Erythroblast (primary cell): ENCODE results near the gene FBL.
"Not testable (repeated sequence)": the region's sequence is repeated elsewhere in the genome, so short reads cannot be mapped to it uniquely, and the experiment has no call there.

Source experiments
- DNase-seq, 2 experiments: peaks; one replicate each; lab custom pipeline; 2025; lab: John Stamatoyannopoulos, UW
- GATA1 ChIP-seq: IDR thresholded peaks from 2 replicates; pipeline ENCODE4 v1.6.1; 2011; ENCODE audit warnings: low read depth, mild to moderate bottlenecking, control low read depth, low read length, moderate library complexity
- POLR2A ChIP-seq: IDR thresholded peaks from 2 replicates; pipeline ENCODE4 v1.6.1; 2011; ENCODE audit warnings: mild to moderate bottlenecking, low read length

The FBL gene

DNA sequence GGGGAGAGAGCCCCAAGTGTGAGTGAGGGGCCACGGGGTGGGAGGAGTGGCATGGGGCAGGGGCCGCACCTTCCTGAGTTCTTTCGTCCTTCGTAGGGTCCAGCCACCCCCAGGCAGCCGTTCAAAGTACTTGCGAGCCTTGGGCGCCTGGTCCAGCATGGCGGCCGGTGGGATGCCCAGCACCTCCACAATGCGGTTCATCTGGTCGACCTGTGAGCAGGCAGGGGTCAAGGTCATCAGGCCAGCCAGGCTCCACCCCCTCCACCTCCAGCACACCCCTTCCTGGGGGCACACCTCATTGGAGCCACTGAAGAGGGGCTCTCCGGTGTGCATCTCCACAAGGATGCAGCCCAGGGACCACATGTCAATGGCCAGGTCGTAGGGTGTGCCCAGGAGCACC is 19.0 kb downstream of the FBL start:
- DNase-seq, result no peak
- TF ChIP-seq GATA1, result no peak
- no peak for TF ChIP-seq POLR2A

DNA sequence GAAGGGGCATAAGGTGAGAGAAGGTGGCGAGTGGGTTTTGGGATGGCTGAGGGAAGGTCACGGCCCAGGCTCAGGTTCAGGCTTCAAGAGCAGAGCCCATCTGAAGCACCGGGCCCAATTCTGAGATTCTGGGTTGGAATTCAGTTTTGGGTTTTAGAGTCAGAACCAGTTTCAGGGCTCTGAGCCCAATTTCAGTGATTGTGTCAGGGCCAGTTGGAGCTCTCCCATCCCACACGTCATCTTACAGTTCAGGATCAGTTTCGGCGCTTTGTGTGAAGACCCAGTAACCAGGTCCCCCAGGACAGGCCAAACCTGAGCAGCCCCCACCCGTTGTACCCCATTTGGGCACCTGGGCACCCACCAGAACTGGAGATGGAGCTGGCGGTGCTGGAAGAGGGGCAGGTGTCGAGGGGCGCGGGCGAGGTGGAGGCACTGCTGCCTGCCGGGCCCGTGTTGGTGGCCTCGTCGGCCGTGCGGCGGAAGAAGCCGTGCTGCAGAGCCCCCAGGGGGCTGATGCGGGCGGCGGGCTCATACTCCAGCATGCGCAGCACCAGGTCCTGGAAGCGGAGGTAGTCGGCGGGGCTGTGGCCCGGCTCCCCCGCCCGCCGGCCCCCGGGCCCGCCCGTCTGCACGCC is 19.8 kb downstream of the FBL start:
- TF ChIP-seq POLR2A (no peak), GATA1 (no peak)

DNA sequence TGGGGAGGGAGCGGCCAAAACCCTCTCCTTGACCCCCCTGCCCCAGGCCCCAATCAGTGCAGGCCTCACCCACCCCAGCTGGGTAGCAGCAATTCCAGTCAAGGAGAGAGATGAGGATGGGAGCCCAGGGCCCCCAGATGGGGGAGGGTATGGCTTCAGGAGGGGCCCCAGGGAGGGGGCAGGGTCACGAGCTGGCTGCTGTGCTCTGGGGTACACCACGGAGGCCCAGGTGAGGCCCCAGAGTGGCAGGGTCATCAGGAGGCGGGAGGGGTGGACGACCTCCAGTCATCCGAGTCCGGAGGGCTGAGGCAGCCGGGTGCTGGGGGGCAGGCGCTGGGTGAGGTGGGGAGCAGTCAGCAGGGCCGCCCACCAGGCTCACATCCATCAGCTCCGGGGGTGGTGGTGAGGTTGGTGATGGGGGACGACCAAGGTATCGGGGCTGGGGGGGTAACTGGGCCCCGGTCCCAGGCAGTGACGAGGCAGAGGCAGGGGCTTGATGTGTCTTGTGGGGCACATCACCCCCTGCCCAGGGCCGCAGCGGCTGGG is 20.6 kb downstream of the FBL start:
- no peak for DNase-seq
- no peak for TF ChIP-seq GATA1

More for the DNA sequence above, 19.8 kb downstream of the FBL start:
- no peak for DNase-seq

DNA sequence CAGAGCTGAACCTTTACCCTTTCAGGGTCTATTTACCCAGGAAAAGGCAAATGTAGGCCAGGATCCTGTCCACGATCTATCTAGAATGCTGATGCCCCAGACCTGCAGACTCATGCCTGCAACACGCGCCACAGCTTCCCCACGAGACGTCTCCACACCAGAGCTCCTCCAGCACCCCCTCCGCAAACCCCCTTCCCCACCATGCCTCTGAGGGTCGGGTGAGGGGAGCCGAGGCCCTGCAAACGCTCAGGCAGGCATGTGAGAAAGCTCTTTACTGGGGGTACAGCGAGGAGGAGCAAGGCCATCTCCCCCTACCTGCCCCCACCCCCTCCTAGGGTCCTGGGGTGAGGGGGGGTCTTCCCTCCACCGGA is 21.1 kb downstream of the FBL start:
- TF ChIP-seq GATA1, result no peak
- TF ChIP-seq POLR2A, result no peak

DNA sequence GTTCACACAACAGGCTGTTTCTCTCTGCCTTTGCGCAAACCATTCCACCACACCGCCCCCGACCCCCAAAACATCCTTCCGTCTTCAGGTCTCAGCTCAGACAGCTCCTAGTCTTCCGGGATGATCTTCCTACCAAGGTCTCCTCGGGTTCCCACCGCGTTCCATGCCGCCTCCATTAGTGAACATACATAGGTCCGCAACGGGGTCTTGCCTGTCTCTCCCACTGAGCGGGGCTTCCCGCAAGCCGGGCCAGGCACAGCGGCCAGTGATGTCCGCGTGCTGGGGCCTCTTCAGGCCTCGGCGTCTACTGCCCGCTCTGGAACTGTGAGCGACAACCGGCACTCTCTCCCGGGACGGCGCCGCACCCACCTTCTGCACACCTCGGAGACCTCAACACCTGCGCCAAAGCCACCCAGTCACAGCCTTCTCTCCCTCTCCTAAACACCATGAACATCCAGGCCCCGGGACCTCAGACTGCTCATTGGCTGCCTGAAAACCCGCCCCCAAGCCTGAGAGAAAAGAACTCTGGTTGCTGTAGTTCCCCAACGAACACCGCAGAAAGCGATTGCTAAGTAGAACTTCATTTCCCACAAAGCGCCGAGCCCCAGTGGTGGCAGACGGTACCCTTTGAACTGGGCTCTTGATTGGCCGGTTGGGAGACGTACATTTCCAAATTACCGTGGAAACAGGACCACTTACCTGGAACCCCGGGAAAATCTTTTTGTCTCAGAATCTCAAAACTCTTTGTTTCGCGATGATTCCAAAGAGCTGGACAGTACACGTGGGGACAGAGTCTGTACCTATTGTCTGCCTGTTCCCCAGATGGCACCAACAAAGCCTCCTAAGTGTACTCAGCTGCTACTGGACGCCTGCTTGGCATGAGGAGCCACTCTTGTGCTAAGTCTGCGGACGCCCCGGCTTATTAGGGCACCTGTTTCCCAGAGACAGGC is 21.8 kb downstream of the FBL start:
- peak; percentile 85 for DNase-seq
- TF ChIP-seq GATA1 (no peak), POLR2A (peak; percentile 82)

More for the DNA sequence above, 21.1 kb downstream of the FBL start:
- no peak for DNase-seq

DNA sequence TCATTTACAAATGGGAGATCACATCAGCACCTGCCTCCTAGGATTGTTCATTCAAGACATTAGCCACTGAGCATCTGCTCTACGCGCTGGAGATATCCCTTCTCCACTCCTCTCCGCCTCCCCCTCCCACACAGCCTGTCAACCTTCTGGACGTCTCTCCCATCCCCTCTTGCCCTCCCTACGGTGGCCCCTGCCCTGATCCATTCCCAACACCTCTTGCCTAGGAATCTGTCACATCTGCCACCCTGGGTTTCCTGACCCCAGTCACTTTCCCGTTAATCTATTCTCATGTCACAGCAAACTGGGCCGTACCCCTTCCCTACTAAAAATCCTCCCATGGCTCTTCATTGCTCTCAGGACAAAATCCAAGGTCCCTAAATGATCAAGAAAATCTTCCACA is 22.5 kb downstream of the FBL start:
- TF ChIP-seq GATA1 (no peak), POLR2A (no peak)
- no peak for DNase-seq

DNA sequence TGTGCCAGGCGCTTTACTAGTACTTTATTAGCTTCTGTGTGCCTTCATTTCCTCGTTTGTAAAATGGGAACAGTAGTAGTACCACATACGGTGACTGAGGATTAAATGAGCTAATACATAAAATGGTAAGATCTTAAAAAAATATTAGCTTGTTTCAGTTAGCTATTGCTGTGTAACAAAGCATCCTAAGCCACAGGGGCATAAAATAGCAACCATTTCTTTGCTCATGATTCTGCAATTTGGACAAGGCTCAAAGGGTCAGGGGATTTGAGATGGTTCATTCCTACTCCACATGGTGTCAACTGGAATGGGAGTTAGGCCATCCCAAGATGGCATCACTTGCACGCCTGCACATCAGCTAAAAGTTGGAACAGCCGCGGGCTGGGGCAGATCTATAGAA is 25.5 kb downstream of the FBL start:
- TF ChIP-seq GATA1, result no peak
- TF ChIP-seq POLR2A, result no peak
- DNase-seq, result no peak

DNA sequence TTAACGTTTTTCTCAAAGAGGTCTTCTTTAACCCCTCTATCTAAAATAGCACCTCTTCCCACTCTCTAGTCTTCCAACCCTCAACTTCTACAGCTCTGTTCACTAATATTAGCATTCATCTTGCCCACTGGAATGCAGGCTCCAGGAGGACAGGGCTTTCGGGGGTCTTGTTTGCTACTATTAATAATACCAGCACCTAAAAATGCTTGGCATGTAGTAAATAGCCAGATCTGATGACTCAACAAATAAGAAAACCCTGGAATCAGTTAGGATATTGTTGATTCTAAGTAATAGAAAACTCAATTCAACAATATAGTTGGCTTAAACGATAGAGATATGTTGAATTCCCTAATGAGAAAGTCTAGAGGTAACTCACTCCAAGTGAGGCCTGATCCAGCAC is 26.4 kb downstream of the FBL start:
- TF ChIP-seq POLR2A (no peak), GATA1 (no peak)
- no peak for DNase-seq

DNA sequence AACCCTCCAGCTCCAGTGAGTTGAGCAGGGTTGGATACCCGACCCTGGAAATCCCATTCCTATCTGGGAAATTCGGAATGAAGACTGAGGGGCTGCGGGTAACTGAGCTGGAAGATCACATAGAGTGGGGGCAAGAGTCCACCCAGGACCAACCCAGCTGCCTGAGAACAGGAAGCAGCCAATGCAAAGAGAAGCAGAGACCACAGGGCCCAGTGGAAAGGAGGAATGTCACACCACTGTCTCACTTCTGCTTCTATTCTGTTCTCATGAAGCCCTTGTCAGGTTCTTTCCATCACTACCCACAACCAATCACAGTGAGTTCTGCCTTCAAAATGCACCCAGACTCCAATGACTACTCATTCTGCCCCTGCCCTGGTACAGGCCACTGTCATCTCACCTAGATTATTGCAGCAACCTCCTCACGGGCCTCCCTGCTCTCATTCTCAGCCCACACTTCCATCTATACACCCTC is 27.5 kb downstream of the FBL start:
- TF ChIP-seq POLR2A (no peak), GATA1 (no peak)
- no peak for DNase-seq

DNA sequence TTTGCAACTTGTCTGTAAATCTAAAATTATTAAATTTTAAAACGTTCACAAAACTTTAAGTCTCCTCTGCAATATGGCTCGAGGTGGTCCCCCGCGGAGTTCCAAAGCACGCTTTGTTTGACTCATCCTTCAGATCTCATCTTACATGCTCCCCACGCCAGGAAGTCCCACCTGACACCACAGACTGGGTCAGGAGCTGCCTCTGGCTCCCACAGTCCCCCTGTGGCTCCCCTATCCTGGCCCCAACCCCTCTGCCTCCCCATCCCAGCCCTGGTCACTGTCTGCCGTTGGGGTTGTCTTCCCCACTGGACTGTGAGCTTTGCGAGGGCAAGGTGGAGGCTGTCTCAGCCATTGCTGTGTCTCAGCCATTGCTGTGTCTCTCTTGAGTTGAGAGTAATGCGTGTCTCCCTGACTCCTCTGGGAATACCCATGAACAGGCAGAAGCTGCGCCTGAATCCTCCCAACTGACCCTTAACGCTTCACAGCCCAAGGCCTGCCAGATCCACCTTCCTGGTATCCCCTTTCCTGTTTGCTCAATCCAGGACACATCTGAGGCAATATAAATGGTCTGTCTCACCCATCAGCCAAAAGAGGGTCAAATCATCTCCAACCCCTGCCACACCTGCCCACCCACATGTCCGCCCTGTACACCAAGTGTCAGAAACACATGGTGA is 28.2 kb downstream of the FBL start:
- no peak for TF ChIP-seq GATA1
- TF ChIP-seq POLR2A, result no peak
- DNase-seq, result no peak

DNA sequence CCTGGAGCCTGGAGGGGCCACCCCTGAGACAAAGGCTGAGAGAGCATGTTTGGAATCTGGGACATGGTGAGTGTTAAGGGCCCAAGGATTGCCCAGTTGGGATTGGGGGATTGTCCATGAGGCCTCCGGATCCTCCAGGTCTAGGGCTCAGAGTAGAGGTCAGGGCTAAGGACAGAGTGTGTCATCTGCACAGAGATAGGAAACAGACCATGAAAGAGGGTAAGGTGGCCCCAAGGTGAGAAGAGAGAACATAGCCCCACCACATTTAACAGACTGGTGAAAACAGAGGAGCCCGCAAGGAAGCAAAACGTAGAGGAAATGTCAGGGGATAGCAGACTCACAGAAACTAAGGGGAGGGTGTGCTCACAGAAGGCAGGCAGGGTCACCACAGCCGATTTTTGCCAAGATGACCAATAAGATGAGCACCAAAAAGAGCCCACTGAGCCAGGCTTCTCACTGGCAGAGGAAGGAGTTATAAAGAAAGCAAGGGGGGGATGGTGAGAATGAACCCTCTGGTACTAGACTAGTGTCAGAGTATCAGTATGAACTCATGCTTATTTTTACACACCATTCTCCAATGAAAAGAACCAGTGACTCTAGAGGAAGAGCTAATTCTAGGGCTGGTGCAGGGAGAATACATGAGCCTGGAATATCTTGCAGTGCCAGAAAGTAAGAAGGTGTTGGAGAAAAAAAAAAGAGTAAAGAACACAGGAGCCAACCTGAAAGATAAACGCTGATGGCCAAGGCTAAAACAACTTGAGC is 29.7 kb downstream of the FBL start:
- no peak for DNase-seq
- TF ChIP-seq GATA1, result no peak

DNA sequence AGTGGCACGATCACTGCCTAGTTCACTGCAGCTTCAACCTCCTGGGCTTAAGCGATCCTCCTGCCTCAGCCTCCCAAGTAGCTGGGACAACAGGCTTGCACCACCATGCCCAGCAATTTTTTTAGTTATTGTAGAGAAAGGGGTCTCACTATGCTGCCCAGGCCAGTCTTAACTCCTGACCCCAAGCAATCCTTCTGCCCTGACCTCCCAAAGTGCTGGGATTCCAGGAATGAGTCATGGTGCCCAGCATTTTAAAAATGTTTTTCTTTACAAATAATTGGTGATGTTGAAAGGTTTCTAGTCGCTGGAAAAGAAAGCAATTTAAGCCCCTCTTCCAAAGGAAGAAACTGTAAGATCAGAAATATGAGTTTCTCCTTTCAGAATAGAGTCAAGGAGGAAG is 31.6 kb downstream of the FBL start:
- DNase-seq, result no peak
- TF ChIP-seq POLR2A (no peak), GATA1 (no peak)

DNA sequence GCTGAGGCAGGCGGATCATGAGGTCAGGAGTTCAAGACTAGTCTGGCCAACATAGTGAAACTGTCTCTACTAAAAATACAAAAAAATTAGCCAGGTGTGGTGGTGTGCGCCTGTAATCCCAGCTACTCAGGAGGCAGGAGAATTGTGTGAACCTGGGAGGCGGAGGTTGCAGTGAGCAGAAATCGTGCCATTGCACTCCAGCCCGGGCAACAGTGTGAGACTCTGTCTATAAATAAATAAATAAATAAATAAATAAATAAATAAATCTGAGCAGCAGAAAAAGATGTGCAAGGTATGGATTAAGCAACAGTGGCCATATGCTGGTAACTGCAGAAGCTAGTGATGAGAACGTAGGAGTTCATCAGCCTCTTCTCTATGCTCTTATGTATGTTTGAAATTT is 32.1 kb downstream of the FBL start:
- DNase-seq, result not testable (repeated sequence)
